RWPE2 (cell line): ENCODE data around the gene CD74.
A peak's percentile ranks its signal among the peaks of the same experiment; 100 is the strongest.

Source experiments
- ATAC-seq: fragments of 200-7000 bp; cut with Tn5 transposase; 3 replicates; pipeline ENCODE4 v1.9.1; 2021; ENCODE audit warnings: low read depth
- DNase-seq: peaks from one replicate; pipeline ENCODE4 v3.0.0-alpha.2; 2020; ENCODE audit warnings: low spot score
- H3K27ac ChIP-seq: fragments of 450-650 bp; 2 replicates; pipeline ENCODE4 v1.5.1; 2017; ENCODE audit warnings: mild to moderate bottlenecking; ENCODE audit not compliant: poor library complexity, severe bottlenecking
- H3K27me3 ChIP-seq: fragments of 250-450 bp; sonication (Bioruptor Pico); 2 replicates; pipeline ENCODE4 v1.5.1; 2021; ENCODE audit warnings: mild to moderate bottlenecking, moderate library complexity; ENCODE audit not compliant: insufficient read depth, poor library complexity, severe bottlenecking
- H3K36me3 ChIP-seq: fragments of 250-450 bp; sonication (Bioruptor Pico); 2 replicates; pipeline ENCODE4 v1.5.1; 2020; ENCODE audit warnings: low read depth, mild to moderate bottlenecking, moderate library complexity
- H3K4me1 ChIP-seq: fragments of 250-450 bp; sonication (Bioruptor Pico); 2 replicates; pipeline ENCODE4 v1.5.1; 2021; ENCODE audit warnings: mild to moderate bottlenecking, moderate library complexity; ENCODE audit not compliant: insufficient read depth, poor library complexity, severe bottlenecking
- H3K4me3 ChIP-seq: fragments of 250-450 bp; sonication (Bioruptor Pico); 2 replicates; pipeline ENCODE4 v1.5.1; 2021; ENCODE audit warnings: mild to moderate bottlenecking, moderate library complexity; ENCODE audit not compliant: severe bottlenecking
- H3K9me3 ChIP-seq: fragments of 250-450 bp; sonication (Bioruptor Pico); 2 replicates; pipeline ENCODE4 v1.5.1; 2021; ENCODE audit warnings: mild to moderate bottlenecking, moderate library complexity; ENCODE audit not compliant: severe bottlenecking
- CTCF ChIP-seq: fragments of 450-650 bp; IDR thresholded peaks from one replicate; pipeline ENCODE4 v1.5.1; 2017; ENCODE audit warnings: mild to moderate bottlenecking, moderate library complexity; ENCODE audit not compliant: poor library complexity, severe bottlenecking

CD74 gene

GRCh38 chr5:150397146-150397781 is 15.4 kb downstream of the CD74 start:
- Histone ChIP-seq H3K27me3 (no peaks in the 10 kb centered on the region), H3K36me3 (peaks cover 82% of the 10 kb centered on the region), H3K4me1 (no peaks in the 10 kb centered on the region), H3K4me3 (no peak overlapping the region), H3K9me3 (no peaks in the 10 kb centered on the region), H3K27ac (no peak overlapping the region)
- ATAC-seq: no peak
- DNase-seq: no peak
- no peak for TF ChIP-seq CTCF

- H3K4me3 ChIP-seq: no peak overlapping the region
- no peak for DNase-seq
- no peak overlapping the region for H3K27ac ChIP-seq
- H3K9me3 ChIP-seq: no peaks in the 10 kb centered on the region
- no peak for TF ChIP-seq CTCF
- H3K4me1 ChIP-seq: no peaks in the 10 kb centered on the region
- no peaks in the 10 kb centered on the region for H3K27me3 ChIP-seq
- ATAC-seq: no peak
- H3K36me3 ChIP-seq: peaks cover 89% of the 10 kb centered on the region
Observed at GRCh38 chr5:150396267-150396666, 16.4 kb downstream of the CD74 start.

- DNase-seq (no peak), ATAC-seq (no peak)
- TF ChIP-seq CTCF: no peak
- Histone ChIP-seq H3K27me3 (no peaks in the 10 kb centered on the region), H3K36me3 (peaks cover 90% of the 10 kb centered on the region), H3K4me3 (no peak overlapping the region), H3K4me1 (no peaks in the 10 kb centered on the region), H3K27ac (no peak overlapping the region), H3K9me3 (no peaks in the 10 kb centered on the region)
Observed at GRCh38 chr5:150395688-150395975, 17.1 kb downstream of the CD74 start.

GRCh38 chr5:150394912-150395687 is 17.6 kb downstream of the CD74 start:
- H3K27ac ChIP-seq: no peak overlapping the region
- DNase-seq: no peak
- TF ChIP-seq CTCF: no peak
- H3K9me3 ChIP-seq: no peaks in the 10 kb centered on the region
- no peak for ATAC-seq
- no peaks in the 10 kb centered on the region for H3K4me1 ChIP-seq
- H3K36me3 ChIP-seq: peaks cover 88% of the 10 kb centered on the region
- H3K27me3 ChIP-seq: no peaks in the 10 kb centered on the region
- no peak overlapping the region for H3K4me3 ChIP-seq

- no peak overlapping the region for H3K27ac ChIP-seq
- DNase-seq: no peak
- no peak for TF ChIP-seq CTCF
- H3K36me3 ChIP-seq: peaks cover 90% of the 10 kb centered on the region
- ATAC-seq: peak; percentile 23; the same call in 1 of the 3 replicates
- no peaks in the 10 kb centered on the region for H3K27me3 ChIP-seq
- H3K4me3 ChIP-seq: no peak overlapping the region
- H3K9me3 ChIP-seq: no peaks in the 10 kb centered on the region
- H3K4me1 ChIP-seq: no peaks in the 10 kb centered on the region
Observed at GRCh38 chr5:150394131-150394530, 18.6 kb downstream of the CD74 start.
